Gastroesophageal sphincter (tissue), 4 donors: ENCODE data around the gene TGIF1. TPM values are rescaled to one million over a fixed set of nuclear protein-coding genes. Genes with fewer than 3 reads are reported as not detected.

Source experiments
- ATAC-seq: fragments of 150-250 bp; one replicate; pipeline ENCODE4 v1.9.1; 2016; ENCODE audit warnings: mild to moderate bottlenecking, moderate library complexity
- H3K27ac ChIP-seq, 4 donors: fragments of 200-600 bp; sonication (generic) in 3 of 4; 1 replicate in 3 of 4; 2 replicates in 1 of 4; pipeline ENCODE4 v1.5.1; 2016 to 2019
- H3K27me3 ChIP-seq: fragments of 200-600 bp; sonication (generic); one replicate; pipeline ENCODE4 v1.5.1; 2019
- H3K36me3 ChIP-seq, 2 donors: fragments of 200-600 bp; sonication (generic); one replicate each; pipeline ENCODE4 v1.5.1; 2019; ENCODE audit warnings: control low read depth in 1 of 2
- H3K4me1 ChIP-seq, 3 donors: fragments of 200-600 bp; sonication (generic); 1 replicate in 2 of 3; 2 replicates in 1 of 3; pipeline ENCODE4 v1.5.1; 2016 to 2019; ENCODE audit warnings: control low read depth in 2 of 3
- H3K4me3 ChIP-seq, 2 donors: fragments of 200-600 bp; sonication (generic); one replicate each; pipeline ENCODE4 v1.5.1; 2019; ENCODE audit warnings: mild to moderate bottlenecking in 1 of 2, moderate library complexity in 1 of 2
- H3K9me3 ChIP-seq, 3 donors: fragments of 200-600 bp; sonication (generic); one replicate each; pipeline ENCODE4 v1.5.1; 2017 to 2019; ENCODE audit warnings: control low read depth in 2 of 3
- EP300 ChIP-seq: sonication (generic); formaldehyde crosslinking; IDR thresholded peaks from one replicate; pipeline ENCODE4 v1.6.1; 2017; ENCODE audit warnings: antibody characterized with exemption, mild to moderate bottlenecking
- POLR2A ChIP-seq, 2 donors: fragments of 450-650 bp; IDR thresholded peaks; one replicate each; pipeline ENCODE4 v1.6.1; 2017; ENCODE audit warnings: antibody characterized with exemption in 2 of 2, mild to moderate bottlenecking in 2 of 2, moderate library complexity in 1 of 2
- POLR2AphosphoS5 ChIP-seq: sonication (generic); formaldehyde crosslinking; IDR thresholded peaks from one replicate; pipeline ENCODE4 v1.6.1; 2017; ENCODE audit warnings: antibody characterized with exemption
- WGBS, 2 donors: methylation state at CpG; one replicate each; pipeline ENCODE4 v1.1.5; 2018; ENCODE audit warnings: low coverage in 1 of 2; 5-methylcytosine and 5-hydroxymethylcytosine counted together
- total RNA-seq, 4 donors: library from RNA; depleted of rRNA; stranded (reverse); fragments of >200 nt; gene quantifications; one replicate each; pipeline ENCODE4 v1.1.0, GENCODE V29; 2016
- TF ChIP-seq, protein P1 (sequence below), 4 experiments: fragments of 200-600 bp in 2 of 4; fragments of 450-650 bp in 2 of 4; sonication (generic) in 1 of 4; IDR thresholded peaks; one replicate each; pipeline ENCODE4 v1.5.1; 2017 to 2019; ENCODE audit warnings: antibody characterized with exemption in 4 of 4, mild to moderate bottlenecking in 2 of 4, moderate library complexity in 2 of 4

The TGIF1 gene
- total RNA-seq, 4 donors from 2014 or later: 55.5 to 95.8 (median 77.0) TPM

DNA sequence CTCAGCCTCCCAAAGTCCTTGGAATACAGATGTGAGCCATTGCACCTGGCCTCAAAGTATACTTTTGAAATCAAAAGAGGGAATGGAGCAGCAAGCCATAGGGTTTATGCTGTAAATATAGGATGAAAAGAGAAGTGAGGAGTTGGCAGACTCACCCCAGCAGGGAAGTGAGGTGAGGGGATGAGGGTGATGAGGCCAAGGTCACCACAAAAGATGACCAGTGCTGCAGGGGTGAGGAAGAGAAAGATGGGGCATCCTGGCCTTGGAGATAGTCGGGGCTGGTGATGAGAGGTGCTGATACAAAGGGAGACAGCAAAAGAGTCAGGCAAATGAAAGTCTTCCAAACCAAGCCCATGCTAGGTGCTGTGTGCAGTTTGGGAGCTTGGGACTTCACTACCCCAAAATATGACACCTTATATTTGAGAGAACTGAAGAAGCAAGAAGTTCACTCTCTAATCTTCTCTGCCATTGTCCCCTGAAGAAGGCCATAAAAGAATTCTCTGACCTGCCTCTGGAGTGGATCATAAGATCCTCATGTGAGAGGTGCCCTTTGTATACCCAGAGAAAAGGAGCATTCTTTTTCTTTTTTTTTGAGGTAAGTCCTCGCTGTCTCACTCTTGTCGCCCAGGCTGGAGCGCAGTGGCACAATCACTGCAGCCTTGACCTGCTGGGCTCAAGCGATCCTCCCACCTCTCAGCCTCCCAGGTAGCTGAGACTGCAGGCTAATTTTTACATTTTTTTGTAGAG is 31.0 kb downstream of the TGIF1 start:
- no peak for ATAC-seq
- 92 to 93% methylated on average over 3 to 4 of the region's 5 CpGs for WGBS, 2 donors

GRCh38 chr18:3481696-3482210 is 31.8 kb downstream of the TGIF1 start:
- H3K36me3 ChIP-seq: no peaks in the 10 kb centered on the region
- no peaks in the 10 kb centered on the region for H3K9me3 ChIP-seq
- WGBS, 2 donors: 21 to 54% methylated on average over 2 to 5 of the region's 5 CpGs
- no peak overlapping the region for H3K4me3 ChIP-seq
- peak; percentile 56 for ATAC-seq
- H3K27ac ChIP-seq: no peak overlapping the region
- peaks cover 4% of the 10 kb centered on the region for H3K27me3 ChIP-seq
- no peaks in the 10 kb centered on the region for H3K4me1 ChIP-seq
- TF ChIP-seq, protein P1, sequence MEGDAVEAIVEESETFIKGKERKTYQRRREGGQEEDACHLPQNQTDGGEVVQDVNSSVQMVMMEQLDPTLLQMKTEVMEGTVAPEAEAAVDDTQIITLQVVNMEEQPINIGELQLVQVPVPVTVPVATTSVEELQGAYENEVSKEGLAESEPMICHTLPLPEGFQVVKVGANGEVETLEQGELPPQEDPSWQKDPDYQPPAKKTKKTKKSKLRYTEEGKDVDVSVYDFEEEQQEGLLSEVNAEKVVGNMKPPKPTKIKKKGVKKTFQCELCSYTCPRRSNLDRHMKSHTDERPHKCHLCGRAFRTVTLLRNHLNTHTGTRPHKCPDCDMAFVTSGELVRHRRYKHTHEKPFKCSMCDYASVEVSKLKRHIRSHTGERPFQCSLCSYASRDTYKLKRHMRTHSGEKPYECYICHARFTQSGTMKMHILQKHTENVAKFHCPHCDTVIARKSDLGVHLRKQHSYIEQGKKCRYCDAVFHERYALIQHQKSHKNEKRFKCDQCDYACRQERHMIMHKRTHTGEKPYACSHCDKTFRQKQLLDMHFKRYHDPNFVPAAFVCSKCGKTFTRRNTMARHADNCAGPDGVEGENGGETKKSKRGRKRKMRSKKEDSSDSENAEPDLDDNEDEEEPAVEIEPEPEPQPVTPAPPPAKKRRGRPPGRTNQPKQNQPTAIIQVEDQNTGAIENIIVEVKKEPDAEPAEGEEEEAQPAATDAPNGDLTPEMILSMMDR (IDR thresholded peaks at IDR 0.05): peak in 1 of 4 experiments; percentile 26
- TF ChIP-seq POLR2AphosphoS5 (no peak), EP300 (no peak), POLR2A (IDR thresholded peaks at IDR 0.05) (no peak)

More for the DNA sequence above, 31.0 kb downstream of the TGIF1 start:
- TF ChIP-seq POLR2A (IDR thresholded peaks at IDR 0.05) (no peak), POLR2AphosphoS5 (no peak), EP300 (no peak)
- TF ChIP-seq, protein P1 (IDR thresholded peaks at IDR 0.05): no peak
- Histone ChIP-seq H3K27me3 (peaks cover 4% of the 10 kb centered on the region), H3K4me1 (no peaks in the 10 kb centered on the region), H3K36me3 (no peaks in the 10 kb centered on the region), H3K9me3 (no peaks in the 10 kb centered on the region), H3K4me3 (no peak overlapping the region), H3K27ac (no peak overlapping the region)

GRCh38 chr18:3482258-3482657 is 32.3 kb downstream of the TGIF1 start:
- TF ChIP-seq POLR2A (IDR thresholded peaks at IDR 0.05) (no peak), EP300 (no peak), POLR2AphosphoS5 (no peak)
- TF ChIP-seq, protein P1 (IDR thresholded peaks at IDR 0.05): no peak
- Histone ChIP-seq H3K9me3 (no peaks in the 10 kb centered on the region), H3K4me3 (no peak overlapping the region), H3K4me1 (no peaks in the 10 kb centered on the region), H3K27me3 (peaks cover 4% of the 10 kb centered on the region), H3K36me3 (no peaks in the 10 kb centered on the region), H3K27ac (no peak overlapping the region)
- 71 to 90% methylated on average over 2 to 3 of the region's 3 CpGs for WGBS, 2 donors
- ATAC-seq: no peak

- Histone ChIP-seq H3K4me1 (no peaks in the 10 kb centered on the region), H3K9me3 (no peaks in the 10 kb centered on the region), H3K36me3 (no peaks in the 10 kb centered on the region), H3K4me3 (no peak overlapping the region), H3K27me3 (peaks cover 4% of the 10 kb centered on the region), H3K27ac (no peak overlapping the region)
- WGBS, 2 donors: 87 to 89% methylated on average over 5 to 7 of the region's 9 CpGs
- no peak for TF ChIP-seq POLR2AphosphoS5
- TF ChIP-seq, protein P1 (IDR thresholded peaks at IDR 0.05): no peak
- no peak for TF ChIP-seq POLR2A (IDR thresholded peaks at IDR 0.05)
- TF ChIP-seq EP300: no peak
- ATAC-seq: no peak
Measured at GRCh38 chr18:3485153-3486149, 35.5 kb downstream of the TGIF1 start.
